HG03460 (cell line): Measurements from ENCODE around the gene CKS1B.
A peak's percentile ranks its signal among the peaks of the same experiment; 100 is the strongest.

Experiments
- ATAC-seq: cut with Tn5 transposase; IDR thresholded peaks from one replicate; pipeline ENCODE4 v1.9.1; 2021; ENCODE audit not compliant: unreplicated experiment

CKS1B gene

GRCh38 chr1:155012026-155012546 lies 37.6 kb downstream of the CKS1B start:
- ATAC-seq = no peak

- ATAC-seq = no peak
Observed at GRCh38 chr1:155012776-155013602, 38.5 kb downstream of the CKS1B start.

- no peak for ATAC-seq
Observed at GRCh38 chr1:155013632-155014031, 39.2 kb downstream of the CKS1B start.

GRCh38 chr1:155014709-155015508 lies 40.4 kb downstream of the CKS1B start:
- ATAC-seq = no peak

GRCh38 chr1:155015527-155016230 lies 41.2 kb downstream of the CKS1B start:
- no peak for ATAC-seq

GRCh38 chr1:155016231-155016831 lies 41.9 kb downstream of the CKS1B start:
- no peak for ATAC-seq

GRCh38 chr1:155017041-155017945 lies 42.8 kb downstream of the CKS1B start:
- peak; percentile 74 for ATAC-seq

GRCh38 chr1:155017946-155018316 lies 43.5 kb downstream of the CKS1B start:
- ATAC-seq = no peak

- no peak for ATAC-seq
Observed at GRCh38 chr1:155018617-155019348, 44.3 kb downstream of the CKS1B start.

GRCh38 chr1:155019377-155020245 lies 45.1 kb downstream of the CKS1B start:
- ATAC-seq = no peak

GRCh38 chr1:155022136-155022926 lies 47.9 kb downstream of the CKS1B start:
- no peak for ATAC-seq

GRCh38 chr1:155022927-155023236 lies 48.4 kb downstream of the CKS1B start:
- ATAC-seq = no peak

- ATAC-seq = no peak
Observed at GRCh38 chr1:155023627-155024026, 49.1 kb downstream of the CKS1B start.

- no peak for ATAC-seq
Observed at GRCh38 chr1:155024315-155024714, 49.8 kb downstream of the CKS1B start.

GRCh38 chr1:155026154-155026553 lies 51.7 kb downstream of the CKS1B start:
- no peak for ATAC-seq

GRCh38 chr1:155026588-155026987 lies 52.1 kb downstream of the CKS1B start:
- no peak for ATAC-seq
